HG03064 (cell line): ENCODE measurements around the gene BRME1.

Source experiments
- ATAC-seq: cut with Tn5 transposase; IDR thresholded peaks from one replicate; pipeline ENCODE4 v1.9.1; 2021; ENCODE audit warnings: low read depth; ENCODE audit not compliant: unreplicated experiment

The BRME1 gene

GRCh38 chr19:13905634-13906520 lies at the start of gene BRME1, which contains the start of gene CC2D1A:
TSS of gene BRME1 (minus strand) at chr19:13906117. CDS start at chr19:13904892, 1,225 bp downstream.
TSS of gene CC2D1A (plus strand) at chr19:13906201. CDS start at chr19:13906442, 241 bp downstream.
- ATAC-seq: peak; percentile 72

- no peak for ATAC-seq
Observed at GRCh38 chr19:13954185-13954584, 48.3 kb upstream of the BRME1 start.

- ATAC-seq: no peak
Observed at GRCh38 chr19:13952931-13953531, 47.1 kb upstream of the BRME1 start.

- peak; percentile 96 for ATAC-seq
Observed at GRCh38 chr19:13952154-13952930, 46.4 kb upstream of the BRME1 start, which contains the start of gene DCAF15. TSS of gene DCAF15 (plus strand) at chr19:13952509. CDS start at chr19:13952513, 4 bp downstream.

GRCh38 chr19:13951799-13952153 lies 45.9 kb upstream of the BRME1 start:
- ATAC-seq: no peak

- ATAC-seq: no peak
Observed at GRCh38 chr19:13951043-13951442, 45.1 kb upstream of the BRME1 start.

- no peak for ATAC-seq
Observed at GRCh38 chr19:13946414-13946813, 40.5 kb upstream of the BRME1 start.

- ATAC-seq: no peak
Observed at GRCh38 chr19:13942023-13942684, 36.2 kb upstream of the BRME1 start.

GRCh38 chr19:13938301-13939064 lies 32.6 kb upstream of the BRME1 start, which contains the start of gene PODNL1:
TSS of gene PODNL1 (minus strand) at chr19:13938417. CDS start at chr19:13938181, 236 bp downstream.
- no peak for ATAC-seq

- no peak for ATAC-seq
Observed at GRCh38 chr19:13937479-13938300, 31.8 kb upstream of the BRME1 start.

GRCh38 chr19:13935765-13936510 lies 30.0 kb upstream of the BRME1 start:
- no peak for ATAC-seq

- ATAC-seq: no peak
Observed at GRCh38 chr19:13934785-13935109, 28.8 kb upstream of the BRME1 start.

- no peak for ATAC-seq
Observed at GRCh38 chr19:13932911-13933393, 27.0 kb upstream of the BRME1 start.

GRCh38 chr19:13932149-13932637 lies 26.3 kb upstream of the BRME1 start:
- no peak for ATAC-seq

GRCh38 chr19:13931391-13932148 lies 25.7 kb upstream of the BRME1 start:
- ATAC-seq: no peak

- no peak for ATAC-seq
Observed at GRCh38 chr19:13930402-13930801, 24.5 kb upstream of the BRME1 start.

- ATAC-seq: no peak
Observed at GRCh38 chr19:13929956-13930355, 24.0 kb upstream of the BRME1 start.
